ENCODE measurements around the gene GSTM1. TPM values are rescaled to one million over a fixed set of nuclear protein-coding genes. Genes with fewer than 3 reads are reported as not detected.

Gene GSTM1
- total RNA-seq, 2 donors from 2014 or later = 21.6 TPM; not detected in 1

DNA sequence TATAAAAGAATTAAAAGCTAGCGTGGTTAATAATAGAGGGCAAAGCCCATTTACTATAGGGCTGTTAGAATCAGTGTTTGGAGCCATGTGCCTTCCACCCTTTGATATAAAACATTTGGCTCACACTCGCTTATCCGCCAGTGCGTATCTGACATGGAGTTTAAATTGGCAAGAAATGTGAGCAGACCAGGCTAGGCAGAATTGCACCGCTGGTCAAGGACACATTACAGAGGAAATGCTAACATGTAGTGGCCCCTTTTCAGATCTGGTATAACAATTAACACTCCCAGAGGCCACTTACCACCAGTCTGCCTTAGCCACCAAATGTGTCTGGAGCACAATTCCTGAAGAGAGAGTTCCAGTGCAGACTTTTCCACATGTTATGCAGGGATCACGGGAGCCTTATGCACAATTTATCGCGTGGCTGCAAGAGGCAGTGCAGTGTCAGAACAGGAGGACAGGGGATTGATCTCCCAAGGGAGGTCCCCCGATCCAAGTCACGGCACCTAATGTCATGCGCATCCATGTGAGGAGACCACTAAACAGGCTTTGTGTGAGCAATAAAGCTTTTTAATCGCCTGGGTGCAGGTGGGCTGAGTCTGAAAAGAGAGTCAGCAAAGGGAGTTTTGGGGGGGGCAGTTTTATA, 39.2 kb downstream of the GSTM1 start:
- H3K27me3 ChIP-seq = no peaks in the 10 kb centered on the region
- no peaks in the 10 kb centered on the region for H3K4me1 ChIP-seq
- no peak for DNase-seq (ENCODE audit: low spot score)
- no peaks in the 10 kb centered on the region for H3K9me3 ChIP-seq
- H3K36me3 ChIP-seq = no peaks in the 10 kb centered on the region
- TF ChIP-seq, protein P1, sequence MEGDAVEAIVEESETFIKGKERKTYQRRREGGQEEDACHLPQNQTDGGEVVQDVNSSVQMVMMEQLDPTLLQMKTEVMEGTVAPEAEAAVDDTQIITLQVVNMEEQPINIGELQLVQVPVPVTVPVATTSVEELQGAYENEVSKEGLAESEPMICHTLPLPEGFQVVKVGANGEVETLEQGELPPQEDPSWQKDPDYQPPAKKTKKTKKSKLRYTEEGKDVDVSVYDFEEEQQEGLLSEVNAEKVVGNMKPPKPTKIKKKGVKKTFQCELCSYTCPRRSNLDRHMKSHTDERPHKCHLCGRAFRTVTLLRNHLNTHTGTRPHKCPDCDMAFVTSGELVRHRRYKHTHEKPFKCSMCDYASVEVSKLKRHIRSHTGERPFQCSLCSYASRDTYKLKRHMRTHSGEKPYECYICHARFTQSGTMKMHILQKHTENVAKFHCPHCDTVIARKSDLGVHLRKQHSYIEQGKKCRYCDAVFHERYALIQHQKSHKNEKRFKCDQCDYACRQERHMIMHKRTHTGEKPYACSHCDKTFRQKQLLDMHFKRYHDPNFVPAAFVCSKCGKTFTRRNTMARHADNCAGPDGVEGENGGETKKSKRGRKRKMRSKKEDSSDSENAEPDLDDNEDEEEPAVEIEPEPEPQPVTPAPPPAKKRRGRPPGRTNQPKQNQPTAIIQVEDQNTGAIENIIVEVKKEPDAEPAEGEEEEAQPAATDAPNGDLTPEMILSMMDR (IDR thresholded peaks at IDR 0.05) = no peak
- no peak overlapping the region for H3K27ac ChIP-seq
- H3K4me3 ChIP-seq = no peak overlapping the region

DNA sequence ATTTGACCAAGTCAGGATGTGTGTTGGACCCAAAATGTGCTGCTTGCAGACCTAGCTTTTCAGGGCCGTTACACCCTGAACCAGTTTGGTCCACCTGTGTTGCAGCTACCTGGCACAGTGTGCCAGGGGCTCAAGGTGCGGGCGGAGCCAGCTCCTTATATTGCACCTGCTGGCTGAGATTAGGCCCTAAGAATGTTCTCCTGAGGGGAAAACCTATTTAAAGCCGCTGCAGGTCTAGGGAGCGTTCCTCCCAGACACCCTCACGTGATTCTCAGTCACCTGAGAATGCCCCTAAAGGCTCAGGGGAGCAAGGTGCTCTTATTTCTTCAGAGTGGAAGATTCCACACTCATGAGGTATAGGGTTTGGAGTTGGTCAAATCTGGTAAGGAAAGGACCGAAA, 41.3 kb downstream of the GSTM1 start:
- Histone ChIP-seq H3K4me3 (no peak overlapping the region), H3K27me3 (no peaks in the 10 kb centered on the region), H3K36me3 (no peaks in the 10 kb centered on the region), H3K9me3 (no peaks in the 10 kb centered on the region), H3K27ac (no peak overlapping the region), H3K4me1 (no peaks in the 10 kb centered on the region)
- TF ChIP-seq, protein P1 (IDR thresholded peaks at IDR 0.05) = no peak
- no peak for DNase-seq (ENCODE audit: low spot score)

GRCh38 chr1:109730666-109731065, 43.0 kb downstream of the GSTM1 start:
- no peak for DNase-seq (ENCODE audit: low spot score)
- no peak overlapping the region for H3K4me3 ChIP-seq
- H3K27me3 ChIP-seq = no peaks in the 10 kb centered on the region
- no peaks in the 10 kb centered on the region for H3K36me3 ChIP-seq
- no peaks in the 10 kb centered on the region for H3K4me1 ChIP-seq
- no peak overlapping the region for H3K27ac ChIP-seq
- H3K9me3 ChIP-seq = no peaks in the 10 kb centered on the region
- TF ChIP-seq, protein P1 (IDR thresholded peaks at IDR 0.05) = no peak

DNA sequence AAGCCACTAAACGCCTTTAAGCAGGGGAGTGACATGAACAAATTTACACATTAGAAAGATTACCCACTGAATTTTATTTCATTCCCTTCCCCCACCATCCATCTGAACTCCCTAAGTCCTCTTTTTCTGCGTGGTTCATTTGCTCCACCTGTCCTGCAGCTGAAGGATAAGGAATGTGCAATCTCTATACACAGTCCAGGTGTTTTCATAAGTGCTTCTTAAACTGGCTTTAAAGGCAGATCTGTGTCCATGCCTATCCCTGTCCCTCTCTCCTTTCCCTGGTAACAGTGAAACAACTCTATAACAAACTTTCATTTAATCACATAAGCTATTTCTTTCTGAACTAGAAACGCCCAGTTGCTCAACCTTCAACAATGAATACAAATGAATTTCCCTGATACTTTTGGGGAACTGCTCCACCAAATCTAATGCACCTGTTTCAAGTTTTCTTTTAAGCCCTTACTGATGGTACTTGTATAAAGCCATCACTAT, 44.8 kb downstream of the GSTM1 start:
- H3K9me3 ChIP-seq = no peaks in the 10 kb centered on the region
- no peak overlapping the region for H3K27ac ChIP-seq
- H3K4me1 ChIP-seq = no peaks in the 10 kb centered on the region
- H3K27me3 ChIP-seq = no peaks in the 10 kb centered on the region
- peaks cover 8% of the 10 kb centered on the region for H3K36me3 ChIP-seq
- no peak overlapping the region for H3K4me3 ChIP-seq
- no peak for DNase-seq (ENCODE audit: low spot score)
- TF ChIP-seq, protein P1 (IDR thresholded peaks at IDR 0.05) = no peak

GRCh38 chr1:109733236-109733870, 45.7 kb downstream of the GSTM1 start:
- DNase-seq (ENCODE audit: low spot score) = no peak
- H3K9me3 ChIP-seq = no peaks in the 10 kb centered on the region
- H3K27me3 ChIP-seq = no peaks in the 10 kb centered on the region
- no peak overlapping the region for H3K4me3 ChIP-seq
- TF ChIP-seq, protein P1 (IDR thresholded peaks at IDR 0.05) = no peak
- no peak overlapping the region for H3K27ac ChIP-seq
- H3K4me1 ChIP-seq = no peaks in the 10 kb centered on the region
- H3K36me3 ChIP-seq = peaks cover 16% of the 10 kb centered on the region
